ENCODE results near the gene SH3YL1.
A peak's percentile ranks its signal among the peaks of the same experiment; 100 is the strongest.

SH3YL1 gene

GRCh38 chr2:263774-264492 is at the start of gene SH3YL1:
Gene SH3YL1, minus strand, starts transcription at chr2:264032. Its CDS starts 48 bp downstream, at chr2:263984.
- DNase-seq (peak; percentile 19 to 38), ATAC-seq (peak; percentile 54)
- peaks cover under 1 to 4% of the 10 kb centered on the region in 2 donors for H3K9me3 Mint-ChIP-seq
- H3K27me3 Mint-ChIP-seq: no peaks in the 10 kb centered on the region
- H3K4me1 Mint-ChIP-seq: peaks cover 25% of the 10 kb centered on the region
- H3K4me3 Mint-ChIP-seq: peak within 1 kb of the TSS; percentile 90 to 91
- peak within 1 kb of the TSS; percentile 89 to 98 for H3K27ac Mint-ChIP-seq

- Mint-ChIP-seq H3K4me1 (no peaks in the 10 kb centered on the region), H3K27ac (no peak overlapping the region), H3K9me3 (no peaks in the 10 kb centered on the region), H3K4me3 (no peak overlapping the region), H3K27me3 (peaks cover 10% of the 10 kb centered on the region)
- DNase-seq (no peak), ATAC-seq (no peak)
These were observed 47.2 kb upstream of the SH3YL1 start for GRCh38 chr2:310994-311393.

- H3K4me1 Mint-ChIP-seq: no peaks in the 10 kb centered on the region
- peaks cover under 1% of the 10 kb centered on the region for H3K27me3 Mint-ChIP-seq
- H3K4me3 Mint-ChIP-seq: no peak overlapping the region
- DNase-seq (no peak), ATAC-seq (no peak)
- no peak overlapping the region for H3K27ac Mint-ChIP-seq
- H3K9me3 Mint-ChIP-seq: no peaks in the 10 kb centered on the region
These were observed 46.2 kb upstream of the SH3YL1 start for GRCh38 chr2:309954-310510.

- Mint-ChIP-seq H3K9me3 (no peaks in the 10 kb centered on the region), H3K4me3 (no peak overlapping the region), H3K27me3 (no peaks in the 10 kb centered on the region), H3K4me1 (no peaks in the 10 kb centered on the region), H3K27ac (peak overlapping the region in 1 of 2 donors; percentile 28)
- ATAC-seq: peak; percentile 45
- DNase-seq: no peak
These were observed 45.5 kb upstream of the SH3YL1 start for GRCh38 chr2:309148-309953.

- DNase-seq: no peak
- no peaks in the 10 kb centered on the region for H3K27me3 Mint-ChIP-seq
- ATAC-seq: no peak
- H3K4me1 Mint-ChIP-seq: no peaks in the 10 kb centered on the region
- H3K27ac Mint-ChIP-seq: no peak overlapping the region
- peaks cover 9 to 11% of the 10 kb centered on the region in 2 donors for H3K9me3 Mint-ChIP-seq
- no peak overlapping the region for H3K4me3 Mint-ChIP-seq
These were observed 41.5 kb upstream of the SH3YL1 start for GRCh38 chr2:305366-305765.

GRCh38 chr2:296354-296753 is 32.5 kb upstream of the SH3YL1 start:
- H3K27ac Mint-ChIP-seq: no peak overlapping the region
- no peak for DNase-seq
- peaks cover 0 to 6% of the 10 kb centered on the region in 2 donors for H3K9me3 Mint-ChIP-seq
- ATAC-seq: no peak
- no peak overlapping the region for H3K4me3 Mint-ChIP-seq
- peaks cover 23% of the 10 kb centered on the region for H3K27me3 Mint-ChIP-seq
- H3K4me1 Mint-ChIP-seq: no peaks in the 10 kb centered on the region

- Mint-ChIP-seq H3K9me3 (no peaks in the 10 kb centered on the region), H3K27ac (no peak overlapping the region), H3K4me1 (peaks cover under 1% of the 10 kb centered on the region), H3K4me3 (no peak overlapping the region), H3K27me3 (peaks cover 33% of the 10 kb centered on the region)
- DNase-seq (no peak), ATAC-seq (no peak)
These were observed 31.3 kb upstream of the SH3YL1 start for GRCh38 chr2:295090-295489.

- H3K9me3 Mint-ChIP-seq: no peaks in the 10 kb centered on the region
- H3K4me3 Mint-ChIP-seq: peak overlapping the region; percentile 69
- peaks cover 9% of the 10 kb centered on the region for H3K4me1 Mint-ChIP-seq
- ATAC-seq (no peak), DNase-seq (peak; percentile 22 to 39)
- H3K27ac Mint-ChIP-seq: no peak overlapping the region
- peaks cover 46% of the 10 kb centered on the region for H3K27me3 Mint-ChIP-seq
These were observed 26.4 kb upstream of the SH3YL1 start for GRCh38 chr2:290090-290722.

GRCh38 chr2:289362-290089 is 25.7 kb upstream of the SH3YL1 start:
- Mint-ChIP-seq H3K27me3 (peaks cover 40% of the 10 kb centered on the region), H3K4me3 (peak overlapping the region; percentile 69), H3K9me3 (no peaks in the 10 kb centered on the region), H3K4me1 (peaks cover 9% of the 10 kb centered on the region), H3K27ac (no peak overlapping the region)
- DNase-seq (peak in 1 of 2 donors; percentile 7), ATAC-seq (peak; percentile 19)

GRCh38 chr2:288758-289361 is 25.0 kb upstream of the SH3YL1 start:
- H3K27me3 Mint-ChIP-seq: peaks cover 40% of the 10 kb centered on the region
- H3K9me3 Mint-ChIP-seq: no peaks in the 10 kb centered on the region
- H3K27ac Mint-ChIP-seq: no peak overlapping the region
- H3K4me3 Mint-ChIP-seq: peak overlapping the region; percentile 41 to 47
- peaks cover 9% of the 10 kb centered on the region for H3K4me1 Mint-ChIP-seq
- ATAC-seq: peak; percentile 26
- no peak for DNase-seq

GRCh38 chr2:287911-288757 is 24.3 kb upstream of the SH3YL1 start, which contains the start of gene ALKAL2:
Gene ALKAL2, minus strand, starts transcription at chr2:288091. Its CDS starts 256 bp downstream, at chr2:287835.
- Mint-ChIP-seq H3K27me3 (peaks cover 40% of the 10 kb centered on the region), H3K4me1 (peaks cover 9% of the 10 kb centered on the region), H3K4me3 (peak within 1 kb of the TSS; percentile 46 to 47), H3K9me3 (no peaks in the 10 kb centered on the region), H3K27ac (no peak within 1 kb of the TSS)
- DNase-seq: peak; percentile 13 to 22
- peak; percentile 44 for ATAC-seq

GRCh38 chr2:287471-287885 is 23.6 kb upstream of the SH3YL1 start:
- peaks cover 9% of the 10 kb centered on the region for H3K4me1 Mint-ChIP-seq
- DNase-seq (peak; percentile 15 to 16), ATAC-seq (peak; percentile 66)
- H3K9me3 Mint-ChIP-seq: no peaks in the 10 kb centered on the region
- H3K4me3 Mint-ChIP-seq: peak overlapping the region in 1 of 2 donors; percentile 46
- H3K27ac Mint-ChIP-seq: no peak overlapping the region
- H3K27me3 Mint-ChIP-seq: peaks cover 40% of the 10 kb centered on the region

GRCh38 chr2:286774-287392 is 23.1 kb upstream of the SH3YL1 start:
- ATAC-seq (no peak), DNase-seq (no peak)
- H3K27me3 Mint-ChIP-seq: peaks cover 40% of the 10 kb centered on the region
- peak overlapping the region in 1 of 2 donors; percentile 41 for H3K4me3 Mint-ChIP-seq
- no peak overlapping the region for H3K27ac Mint-ChIP-seq
- no peaks in the 10 kb centered on the region for H3K9me3 Mint-ChIP-seq
- peaks cover 9% of the 10 kb centered on the region for H3K4me1 Mint-ChIP-seq

Data from stimulated activated naive CD8-positive, alpha-beta T cell treated with anti-CD3 and anti-CD28 coated beads, Interleukin-15, amount 100 ng/mL, for 72 hours (primary cell).